Stimulated activated CD8-positive, alpha-beta memory T cell treated with anti-CD3 and anti-CD28 coated beads, Interleukin-7, amount 100 ng/mL, for 1 hour (primary cell): ENCODE measurements around the gene MRPL54.
"Not testable (repeated sequence)": the region's sequence is repeated elsewhere in the genome, so short reads cannot be mapped to it uniquely, and the experiment has no call there.

Experiments used
- DNase-seq, 2 donors: peaks; one replicate each; pipeline ENCODE4 v3.0.0-alpha.2; 2020; ENCODE audit warnings: low read depth in 2 of 2

Gene MRPL54

DNA sequence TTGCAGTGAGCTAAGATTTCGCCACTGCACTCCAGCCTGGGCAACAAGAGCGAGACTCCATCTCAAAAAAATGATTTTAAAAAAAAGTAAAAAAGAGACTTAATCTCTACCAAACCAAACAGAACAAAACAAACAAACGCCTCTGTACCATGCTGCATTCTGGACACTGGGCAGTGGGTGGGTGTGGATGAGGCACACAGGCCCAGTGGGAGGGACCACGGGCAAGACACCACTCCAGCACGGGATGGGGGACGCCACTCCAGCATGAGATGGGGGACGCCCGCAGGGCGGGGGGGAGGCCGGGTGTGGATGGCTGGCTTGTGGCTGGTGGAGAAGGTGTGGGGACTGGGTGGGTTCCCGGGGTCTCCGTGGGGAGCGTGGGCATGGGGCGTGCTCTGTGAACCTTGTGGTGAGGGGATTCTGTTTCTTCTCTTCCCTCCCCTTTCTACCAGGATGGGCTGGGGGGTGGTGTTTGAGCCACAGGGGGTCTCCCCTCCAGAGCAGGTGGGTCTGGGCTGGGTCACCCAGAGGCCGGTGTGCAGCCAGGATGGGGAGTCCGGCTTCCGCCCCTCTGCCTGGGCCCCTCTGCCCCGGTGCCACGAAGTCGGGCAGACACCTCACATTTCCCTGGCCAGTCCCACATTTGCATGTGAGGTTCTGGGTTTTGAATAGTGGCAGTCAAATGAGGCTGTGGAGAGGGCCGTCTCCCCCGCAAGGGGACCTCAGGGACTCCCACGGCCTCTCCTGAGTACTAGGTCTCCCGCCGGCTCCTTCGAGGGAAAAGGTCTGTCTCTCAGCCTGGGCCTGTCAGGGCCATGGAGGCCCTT lies 47.6 kb downstream of the MRPL54 start:
- no peak for DNase-seq

DNA sequence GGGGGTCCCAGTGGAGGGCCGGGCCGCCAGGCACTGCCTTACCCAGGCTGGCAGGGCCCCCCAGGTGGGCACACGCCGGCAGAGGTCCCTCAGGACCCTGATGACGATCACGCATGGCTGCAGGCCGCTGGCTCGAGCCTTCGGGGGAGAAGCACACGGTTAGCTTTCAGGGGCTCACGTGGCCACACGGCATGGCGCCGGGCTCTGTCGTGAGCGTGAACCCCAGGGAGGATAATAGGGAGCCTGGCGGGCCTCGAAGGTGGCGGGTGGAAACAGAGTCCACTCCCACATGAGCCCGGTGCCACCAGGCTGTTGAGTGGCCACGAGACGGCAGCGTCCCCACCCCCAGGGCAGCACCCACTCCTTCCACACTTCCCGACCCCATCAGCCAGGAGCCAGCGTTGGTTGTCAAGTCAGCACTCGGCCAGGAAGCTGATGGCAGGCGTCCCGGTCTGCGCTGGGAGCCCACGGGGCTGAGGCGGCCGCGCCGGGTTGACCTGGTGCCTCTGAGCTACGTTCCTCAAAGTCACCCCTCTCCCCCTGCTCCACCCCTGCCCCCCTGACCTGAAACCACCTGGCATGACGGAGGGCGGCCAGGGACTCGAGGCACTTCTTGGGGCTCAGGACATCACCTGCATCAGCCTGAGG lies 48.4 kb downstream of the MRPL54 start:
- no peak for DNase-seq

- DNase-seq = no peak
These were observed 51.3 kb downstream of the MRPL54 start for GRCh38 chr19:3813473-3814392.

DNA sequence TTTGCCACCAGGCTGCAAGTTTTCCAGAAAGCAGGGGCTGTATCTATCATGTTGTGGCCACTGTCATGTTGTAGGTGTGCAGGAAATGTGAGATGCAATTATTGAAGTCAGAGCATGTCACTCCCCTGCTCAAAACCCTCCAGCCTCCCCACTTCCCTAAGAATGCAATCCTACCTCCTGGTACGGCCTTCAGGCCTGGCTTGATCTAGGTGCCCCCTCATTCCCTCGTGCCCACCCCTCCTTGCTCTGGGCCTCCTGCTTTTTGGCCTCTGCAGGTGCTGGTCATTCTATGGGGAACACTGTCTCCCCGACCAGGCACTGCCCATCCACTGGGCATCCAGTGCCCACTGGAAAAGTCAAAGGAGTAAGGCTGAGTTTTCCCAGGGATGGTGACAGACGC lies 52.2 kb downstream of the MRPL54 start:
- no peak for DNase-seq

GRCh38 chr19:3816148-3816547 lies 53.7 kb downstream of the MRPL54 start:
- DNase-seq = not testable (repeated sequence)

GRCh38 chr19:3816566-3817218 lies 54.2 kb downstream of the MRPL54 start:
- DNase-seq = no peak
